Measurements from ENCODE around the gene PPP1R37. TPM values are rescaled to one million over a fixed set of nuclear protein-coding genes. Genes with fewer than 3 reads are reported as not detected.
A peak's percentile ranks its signal among the peaks of the same experiment; 100 is the strongest.

PPP1R37 gene
- total RNA-seq, 2 donors from 2014 or later: 19.4 to 21.4 TPM

DNA sequence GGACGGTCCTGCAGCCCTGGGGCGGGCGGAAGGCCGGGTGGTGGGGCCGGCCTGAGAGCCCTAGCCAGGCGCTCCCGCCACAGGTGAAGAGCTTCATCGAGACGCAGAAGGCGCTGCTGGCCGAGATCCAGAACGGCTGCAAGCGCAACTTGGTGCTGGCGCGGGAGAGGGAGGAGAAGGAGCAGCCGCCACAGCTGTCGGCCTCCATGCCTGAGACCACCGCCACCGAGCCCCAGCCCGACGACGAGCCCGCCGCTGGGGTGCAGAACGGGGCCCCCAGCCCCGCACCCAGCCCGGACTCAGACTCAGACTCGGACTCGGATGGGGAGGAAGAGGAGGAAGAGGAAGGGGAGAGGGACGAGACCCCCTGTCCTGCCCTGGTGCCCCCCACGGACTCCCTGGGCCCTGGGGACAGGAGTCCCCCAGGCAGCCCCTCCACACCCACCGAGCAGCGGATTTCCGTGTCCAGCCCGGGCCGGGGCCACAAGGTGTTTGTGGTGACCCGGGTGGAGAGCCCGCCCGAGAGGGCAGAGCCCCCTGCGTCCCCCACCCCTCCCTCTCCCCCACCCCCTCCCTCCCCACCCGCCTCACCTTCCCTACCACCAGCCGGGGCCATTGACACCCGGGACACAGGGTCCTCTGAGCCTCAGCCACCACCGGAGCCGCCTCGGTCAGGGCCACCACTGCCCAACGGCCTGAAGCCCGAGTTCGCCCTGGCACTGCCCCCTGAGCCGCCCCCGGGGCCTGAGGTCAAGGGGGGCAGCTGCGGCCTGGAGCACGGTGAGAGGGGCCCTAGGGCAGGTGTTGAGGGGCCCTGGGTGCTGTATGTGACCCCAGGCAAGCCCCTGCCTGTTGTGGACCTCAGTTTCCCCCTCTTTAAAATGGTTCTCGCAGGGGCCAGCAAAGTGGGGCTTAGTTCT, 52.6 kb downstream of the PPP1R37 start:
- intact Hi-C loops (cut with DNase I): no loop called here
- no peak for ATAC-seq

DNA sequence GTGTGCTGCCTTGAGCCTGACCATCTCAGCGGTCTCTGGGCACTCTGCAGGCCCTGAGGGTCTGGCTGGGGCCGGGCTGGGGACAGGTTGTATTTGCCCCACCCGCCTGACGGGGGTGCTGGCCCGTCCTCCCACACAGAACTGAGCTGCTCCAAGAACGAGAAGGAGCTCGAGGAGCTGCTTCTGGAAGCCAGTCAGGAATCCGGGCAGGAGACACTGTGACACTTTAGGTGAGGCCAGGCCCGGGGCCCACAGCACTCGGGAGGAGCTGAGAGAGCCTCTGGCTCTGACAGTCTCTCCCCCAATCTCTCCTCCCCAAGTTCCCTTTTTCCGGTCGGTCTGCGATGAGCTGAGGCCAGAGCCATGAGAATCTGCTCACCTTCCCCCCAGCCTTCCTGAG, 53.3 kb downstream of the PPP1R37 start:
- DNase-seq: no peak
- no peak for ATAC-seq
- intact Hi-C loops (cut with DNase I): no loop called here

More for the DNA sequence above, 52.6 kb downstream of the PPP1R37 start:
- no peak for DNase-seq

DNA sequence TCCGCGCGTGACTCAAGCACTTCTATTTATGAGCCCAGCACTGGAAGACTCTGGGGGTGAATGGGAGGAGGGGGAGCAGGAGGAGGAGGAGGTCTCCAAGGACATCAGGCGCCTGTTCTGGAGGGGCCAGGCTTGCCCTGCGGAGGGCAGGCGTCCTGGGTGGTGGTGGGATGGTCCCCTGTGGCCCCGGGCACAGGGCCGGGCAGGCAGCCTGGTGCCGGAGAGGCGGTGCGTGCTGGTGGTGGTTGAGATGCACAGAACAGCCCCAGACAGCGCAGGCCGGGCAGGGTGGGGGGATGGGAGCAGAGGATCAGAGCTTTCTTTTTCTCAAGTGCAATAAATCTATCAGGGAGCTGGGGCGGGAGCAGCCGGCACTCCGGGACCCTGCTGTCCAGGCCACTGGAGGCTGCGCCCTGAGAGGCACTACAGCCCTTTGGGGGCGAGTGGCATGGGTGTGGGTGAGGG, 53.8 kb downstream of the PPP1R37 start:
- intact Hi-C loops (cut with DNase I): no loop called here
- ATAC-seq (no peak), DNase-seq (no peak)

DNA sequence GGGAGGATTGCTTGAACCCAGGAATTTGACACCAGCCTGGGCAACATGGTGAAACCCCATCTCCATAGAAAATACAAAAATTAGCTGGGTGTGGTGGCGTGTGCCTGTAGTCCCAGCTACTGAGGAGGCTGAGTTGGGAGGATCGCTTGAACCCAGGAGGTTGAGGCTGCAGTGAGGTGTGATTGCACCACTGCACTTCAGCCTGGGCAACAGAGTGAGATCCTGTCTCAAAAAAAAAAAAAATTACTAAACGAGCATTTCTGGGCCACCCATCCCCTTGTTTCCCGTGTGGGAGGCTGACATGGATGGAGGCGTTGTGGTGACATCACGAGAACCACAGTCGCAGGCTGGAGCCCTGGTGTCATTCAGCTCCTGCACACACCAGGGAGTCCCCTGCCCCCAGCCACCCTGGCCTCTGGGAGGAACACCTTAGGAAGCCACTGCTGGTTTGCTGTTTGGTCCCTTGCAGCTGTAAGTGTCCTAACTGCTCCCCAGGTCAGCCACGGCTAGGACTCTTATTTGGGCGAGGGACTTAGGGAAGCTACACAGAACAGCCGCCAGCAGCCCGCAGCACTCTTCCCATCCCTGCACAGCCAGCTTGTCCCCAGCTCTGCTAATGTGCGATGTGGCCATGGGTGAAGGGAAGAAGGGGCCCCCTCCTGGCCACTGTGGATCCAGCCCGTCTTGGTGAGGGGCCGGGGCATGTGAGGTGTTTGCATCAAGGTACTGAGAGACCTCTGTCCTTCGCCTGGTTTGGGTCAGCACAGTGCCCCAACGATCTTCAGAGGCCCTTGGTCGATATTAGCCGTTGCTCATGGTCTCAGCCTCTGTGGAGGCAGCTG, 55.1 kb downstream of the PPP1R37 start:
- DNase-seq (no peak), ATAC-seq (no peak)
- intact Hi-C loops (cut with DNase I): no loop called here

DNA sequence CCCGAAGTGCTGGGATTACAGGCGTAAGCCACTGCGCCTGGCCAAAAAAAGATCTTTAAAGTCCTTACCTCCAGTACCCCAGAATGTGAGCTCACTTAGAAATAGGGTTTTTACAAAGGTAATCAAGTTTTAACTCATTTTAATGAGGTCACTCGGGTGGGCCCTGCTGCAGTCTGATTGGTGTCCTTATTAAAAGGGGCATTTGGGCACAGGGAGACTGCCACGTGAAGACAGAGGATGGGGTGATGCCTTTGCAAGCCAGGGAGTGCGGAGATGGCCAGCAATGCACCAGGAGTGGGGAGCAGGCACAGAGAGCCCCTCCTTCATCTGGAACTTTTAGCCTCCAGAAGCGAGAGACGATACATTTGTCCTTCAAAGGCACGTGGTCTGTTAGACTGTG, 56.1 kb downstream of the PPP1R37 start:
- DNase-seq (no peak), ATAC-seq (no peak)
- intact Hi-C loops (cut with DNase I): no loop called here

DNA sequence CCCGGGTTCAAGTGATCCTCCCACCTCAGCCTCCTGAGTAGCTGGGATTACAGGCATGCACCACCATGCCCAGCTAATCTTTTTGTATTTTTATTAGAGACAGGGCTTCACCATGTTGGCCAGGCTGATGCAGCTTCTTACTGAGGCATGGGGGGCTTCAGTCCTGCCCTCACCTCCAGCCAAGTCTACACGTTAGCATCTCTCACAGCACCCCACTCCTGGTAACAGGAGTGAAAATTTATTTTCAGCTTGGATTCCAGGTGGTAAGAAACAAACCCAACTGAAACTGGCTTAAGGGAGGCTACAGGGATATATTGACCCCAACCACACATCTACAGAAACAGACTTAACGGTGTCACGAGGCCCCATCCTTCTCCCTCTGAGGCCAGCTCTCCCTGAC, 57.2 kb downstream of the PPP1R37 start:
- intact Hi-C loops (cut with DNase I): no loop called here
- no peak for ATAC-seq

DNA sequence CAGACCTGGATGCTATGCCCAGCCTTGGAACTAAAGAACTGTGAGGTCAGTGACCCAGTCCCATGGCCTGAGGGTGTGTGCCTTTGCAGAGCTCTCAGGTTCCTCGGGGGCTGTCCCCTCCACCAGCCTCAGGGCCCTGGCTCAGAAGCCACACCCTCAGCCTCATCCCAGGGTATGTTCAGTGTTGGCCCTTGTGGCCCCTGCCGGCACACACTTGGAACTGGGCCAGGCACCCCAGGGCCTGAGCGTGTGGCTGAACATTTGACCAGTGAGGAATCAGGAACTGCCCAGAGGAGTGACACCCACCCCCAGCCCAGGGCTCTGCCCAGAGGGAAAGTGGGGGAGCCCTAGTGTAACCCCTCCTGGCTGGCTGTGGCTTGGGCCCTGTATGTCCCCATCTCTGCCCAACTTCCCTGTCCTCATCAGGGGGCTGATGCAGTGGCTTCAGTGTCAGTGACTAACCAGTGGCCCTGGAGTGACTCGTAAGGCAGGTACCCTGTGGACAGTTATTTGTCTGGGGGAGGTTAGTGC, 57.8 kb downstream of the PPP1R37 start:
- intact Hi-C loops (cut with DNase I): no loop called here
- ATAC-seq (no peak), DNase-seq (no peak)

More for the DNA sequence above, 57.2 kb downstream of the PPP1R37 start:
- DNase-seq: no peak

DNA sequence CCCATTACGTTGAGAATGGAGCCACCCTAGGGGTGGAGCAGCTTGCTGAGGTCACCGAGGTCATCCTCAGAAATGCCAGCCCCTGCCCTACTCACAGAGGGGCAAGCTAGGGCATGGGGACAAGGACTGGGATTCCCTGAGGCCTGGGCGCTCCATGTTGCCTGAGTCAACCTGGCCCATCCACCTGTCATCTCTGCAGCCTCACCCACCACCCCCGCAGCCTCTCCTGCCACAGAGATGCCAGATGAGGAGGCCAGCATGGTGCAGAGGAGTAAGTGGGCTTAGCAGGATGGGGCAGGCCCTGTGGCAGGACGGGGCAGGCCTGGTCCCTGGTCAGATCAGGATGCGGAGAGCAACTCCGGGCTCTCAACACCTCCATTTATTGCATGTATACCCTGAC, 58.3 kb downstream of the PPP1R37 start:
- intact Hi-C loops (cut with DNase I): no loop called here
- no peak for DNase-seq
- ATAC-seq: no peak

DNA sequence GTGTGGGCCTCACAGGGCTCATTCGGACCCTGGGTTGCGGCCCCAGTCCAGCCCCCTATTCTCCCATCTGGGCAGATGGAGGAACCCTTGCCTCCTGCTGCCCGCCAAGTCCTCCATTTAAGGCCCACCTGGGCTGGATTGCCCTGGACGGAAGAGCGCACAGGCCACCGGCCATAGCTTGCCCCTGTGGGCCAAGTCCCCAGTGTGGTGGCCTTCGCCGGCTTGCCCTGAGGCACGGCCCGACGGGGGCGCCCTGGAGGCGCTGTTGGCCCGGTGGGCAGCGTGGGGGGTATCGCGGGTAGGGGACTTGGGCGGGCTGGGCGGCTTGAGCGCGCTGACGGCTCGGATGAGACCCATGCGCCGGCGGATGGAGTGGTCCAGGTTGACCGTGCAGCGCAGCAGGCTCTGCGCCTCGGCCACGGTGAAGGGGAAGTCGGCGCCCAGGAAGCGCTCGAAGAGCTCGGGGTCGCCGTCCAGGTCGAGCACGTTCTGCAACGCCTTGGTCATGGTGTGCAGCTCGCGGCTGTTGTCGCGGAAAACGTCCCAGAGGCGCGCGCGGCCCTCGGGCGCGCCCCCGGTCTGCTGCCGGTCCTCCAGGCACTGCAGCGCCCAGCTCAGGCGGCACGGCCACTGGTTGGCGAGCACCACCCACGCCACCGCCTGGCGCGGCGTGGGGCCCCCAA, 59.0 kb downstream of the PPP1R37 start:
- intact Hi-C loops (cut with DNase I): no loop called here
- ATAC-seq (peak in 1 of 2 donors; percentile 1), DNase-seq (no peak)

DNA sequence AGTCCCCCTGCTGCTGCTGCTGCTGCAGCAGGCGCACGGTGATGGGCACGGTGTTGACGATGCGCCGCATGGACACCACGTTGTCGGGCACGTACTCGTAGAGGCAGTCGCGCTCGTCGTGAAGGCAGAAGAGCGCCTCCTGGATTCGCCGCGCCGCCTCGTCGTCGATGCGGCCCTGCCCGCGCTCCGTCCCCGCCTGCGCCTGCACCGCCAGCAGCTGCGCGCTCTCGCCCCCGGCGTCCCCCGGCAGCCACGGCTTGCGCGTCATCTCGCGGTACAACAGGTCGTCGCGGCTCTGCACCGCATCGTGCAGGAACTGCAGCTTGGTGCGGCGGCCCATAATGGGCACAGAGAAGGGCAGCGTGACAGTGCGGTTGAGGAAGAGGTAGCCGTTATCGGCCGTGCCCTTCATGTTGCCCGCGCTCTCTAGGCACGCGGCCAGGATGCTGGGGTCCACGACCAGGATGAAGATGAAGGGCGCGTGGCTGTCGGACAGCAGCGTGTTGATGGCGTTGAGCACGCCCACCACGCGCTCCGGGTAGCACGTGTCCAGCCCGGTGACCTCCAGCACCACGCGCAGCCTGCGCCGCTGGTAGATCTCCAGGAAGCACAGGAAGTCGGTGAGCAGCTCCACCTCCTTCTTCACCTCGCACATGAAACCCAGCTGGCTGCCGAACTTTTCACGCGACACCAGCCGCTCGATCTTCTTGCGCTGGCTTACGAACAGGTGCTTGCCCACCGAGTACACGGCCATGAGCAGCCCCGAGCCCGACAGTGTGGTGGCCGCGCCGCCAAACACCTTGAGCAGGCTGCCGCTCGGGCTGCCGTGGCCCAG, 59.7 kb downstream of the PPP1R37 start:
- ATAC-seq: peak; percentile 40 to 51
- peak; percentile 76 for DNase-seq
- intact Hi-C loops (cut with DNase I): no loop called here

DNA sequence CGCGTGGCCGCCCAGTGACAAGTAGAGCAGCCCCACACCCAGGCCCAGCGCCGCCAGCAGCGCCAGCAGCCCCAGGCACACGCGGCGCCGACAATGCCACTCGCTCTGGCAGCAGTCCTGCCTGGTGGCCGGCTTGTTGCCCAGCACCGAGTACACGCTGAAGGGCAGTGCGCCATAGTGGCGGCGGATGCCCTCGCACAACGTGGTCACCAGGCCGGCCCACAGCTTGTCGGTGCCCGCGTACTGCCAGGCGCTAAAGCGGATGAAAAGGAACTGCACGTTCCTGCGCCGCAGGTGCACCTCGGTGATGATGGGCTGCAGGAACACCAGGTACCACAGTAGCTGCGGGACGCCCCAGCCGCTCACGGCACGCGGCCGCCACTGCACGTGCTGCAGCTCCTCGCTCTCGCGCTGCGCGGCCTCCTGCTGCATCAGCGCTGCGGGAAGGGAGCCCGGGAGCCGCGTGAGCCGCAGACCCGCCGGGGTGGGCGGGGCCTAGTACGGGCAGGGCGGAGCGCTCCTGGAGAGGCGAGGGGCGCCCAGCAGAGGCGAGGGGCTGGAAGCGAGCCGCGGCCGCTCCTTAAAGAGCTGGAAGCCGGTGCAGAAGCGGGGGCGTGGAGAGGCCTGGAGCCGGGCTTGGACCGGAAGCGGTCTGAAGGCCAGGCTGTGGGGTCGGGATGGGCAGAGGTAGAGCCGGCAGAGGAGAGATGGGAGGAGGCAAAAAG, 60.5 kb downstream of the PPP1R37 start:
- ATAC-seq: peak; percentile 63
- intact Hi-C loops (cut with DNase I): no loop called here
- peak; percentile 63 for DNase-seq

DNA sequence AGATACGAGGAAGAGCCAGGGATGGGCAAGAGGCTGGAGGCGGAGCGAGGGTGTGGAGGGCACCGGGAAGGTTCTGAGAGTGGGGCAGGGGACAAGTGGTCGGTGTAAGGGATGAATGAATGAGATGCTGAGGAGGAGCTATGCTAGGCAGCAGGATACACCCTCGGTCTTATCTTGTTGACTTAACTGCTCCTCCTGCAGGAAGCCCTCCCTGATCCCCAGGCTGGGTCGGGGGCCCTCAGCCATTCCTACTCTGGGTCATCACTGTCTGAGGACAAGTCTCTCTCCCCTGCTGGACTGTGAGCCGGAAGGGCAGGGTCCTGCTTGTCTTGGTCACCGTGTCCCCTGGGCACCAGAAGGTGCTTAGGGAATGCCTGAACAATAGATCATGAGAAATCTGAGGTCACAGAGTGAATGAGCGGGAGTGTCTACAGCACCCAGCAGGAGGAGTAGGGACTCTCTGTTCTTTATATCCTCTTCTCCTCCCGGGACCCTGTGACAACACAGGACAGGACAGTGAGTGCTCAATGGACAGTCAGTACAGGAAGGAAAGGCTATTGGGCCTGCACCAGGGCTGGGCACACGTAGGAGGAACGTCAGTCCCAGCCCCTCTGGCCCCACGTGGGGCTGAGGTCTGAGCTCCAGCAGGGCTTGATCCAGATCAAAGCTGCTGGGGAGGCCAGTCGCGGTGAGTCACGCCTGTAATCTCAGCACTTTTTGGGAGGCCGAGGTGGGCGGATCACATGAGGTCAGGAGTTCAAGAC, 61.3 kb downstream of the PPP1R37 start:
- intact Hi-C loops (cut with DNase I): no loop called here
- DNase-seq (peak; percentile 78), ATAC-seq (peak in 1 of 2 donors; percentile 57)

DNA sequence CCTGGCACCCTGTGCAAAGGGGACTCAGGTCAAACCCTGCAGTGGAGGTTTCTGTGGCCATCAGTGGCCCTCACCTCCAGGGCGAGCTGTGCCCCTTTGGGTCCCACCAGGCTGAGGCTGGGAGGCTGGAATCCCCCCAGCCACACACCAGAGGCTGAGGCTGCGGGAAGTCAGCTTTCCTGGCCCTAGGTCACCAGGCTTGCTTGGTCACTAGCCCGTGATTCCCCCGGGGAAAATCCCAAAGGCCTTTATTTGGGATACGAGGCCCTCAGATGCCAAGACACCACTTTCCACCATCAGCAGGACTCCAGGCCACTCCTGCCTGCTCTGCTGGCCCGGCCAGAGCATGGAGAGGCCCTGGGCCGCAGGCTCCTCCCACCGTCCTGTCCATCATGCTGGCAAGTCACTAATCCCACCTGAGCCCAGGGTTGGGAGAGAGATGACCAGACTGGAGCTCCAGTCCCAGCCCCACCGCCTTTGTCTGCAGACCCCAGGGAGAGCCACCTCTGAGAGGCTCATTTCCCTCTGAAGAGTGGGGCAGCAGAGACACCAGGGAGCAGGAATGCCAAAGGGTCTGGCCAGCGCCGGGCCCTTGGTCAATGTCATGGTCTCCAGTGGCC, 63.1 kb downstream of the PPP1R37 start:
- no peak for DNase-seq
- ATAC-seq: no peak
- intact Hi-C loops (cut with DNase I): no loop called here

DNA sequence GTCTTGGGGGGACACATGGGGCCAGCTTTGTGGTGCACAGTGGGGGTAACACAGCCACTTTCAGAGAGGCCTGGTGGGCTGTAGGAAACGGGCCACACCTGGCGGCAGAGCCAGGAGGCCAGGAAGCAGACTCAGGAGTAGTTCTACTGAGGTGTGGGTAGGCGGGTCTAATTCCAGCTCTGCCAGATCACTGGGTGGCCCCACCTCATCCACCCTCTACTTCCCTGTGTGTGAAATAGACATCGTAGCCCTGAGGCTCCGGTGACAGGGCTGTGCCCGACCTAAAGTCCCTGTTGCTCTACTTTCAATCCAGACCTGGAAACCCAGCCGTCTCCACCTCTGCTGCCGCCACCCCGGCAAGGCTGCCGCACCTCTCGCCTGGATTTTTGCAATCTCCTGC, 63.8 kb downstream of the PPP1R37 start:
- no peak for DNase-seq
- no peak for ATAC-seq
- intact Hi-C loops (cut with DNase I): no loop called here

DNA sequence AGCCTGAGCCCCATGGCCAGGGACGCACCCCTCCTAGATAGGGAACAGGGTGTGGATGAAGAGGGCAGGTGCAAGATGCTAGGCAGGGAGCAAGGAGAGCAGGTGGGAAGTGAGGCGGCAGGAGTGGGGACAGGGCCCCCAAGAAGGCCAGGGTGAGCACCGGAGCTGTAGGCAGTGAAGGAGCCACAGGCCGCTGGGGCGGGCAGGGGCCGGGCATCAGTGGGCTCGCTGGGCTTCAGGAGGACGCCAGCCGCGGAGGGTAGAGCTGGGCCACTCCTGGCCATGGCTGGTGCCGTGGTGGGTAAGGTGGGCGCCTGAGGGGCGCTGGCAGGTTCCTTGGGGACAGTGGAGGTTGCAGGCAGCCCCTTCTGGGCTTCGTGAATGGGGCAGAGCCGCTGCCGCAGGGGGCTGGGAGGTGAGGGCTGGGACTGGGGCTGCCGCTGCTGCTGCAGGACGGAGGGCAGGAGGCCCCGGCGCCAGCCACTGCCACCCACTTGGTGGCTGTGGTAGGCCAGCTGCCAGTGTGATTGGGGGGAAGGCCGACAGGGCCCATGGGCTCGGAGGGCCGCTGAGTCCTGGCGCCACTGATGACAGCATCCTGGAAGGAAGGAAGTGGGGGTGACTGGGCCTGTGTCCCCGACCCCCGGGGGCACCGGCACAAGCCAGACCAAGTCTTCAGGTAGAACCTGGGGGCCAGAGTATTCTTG, 65.7 kb downstream of the PPP1R37 start:
- DNase-seq (no peak), ATAC-seq (no peak)
- intact Hi-C loops (cut with DNase I): no loop called here
